GM21381 (cell line): ENCODE data around the gene RABL3.
"Not testable (repeated sequence)": the region's sequence is repeated elsewhere in the genome, so short reads cannot be mapped to it uniquely, and the experiment has no call there.

Experiments used
- ATAC-seq: cut with Tn5 transposase; IDR thresholded peaks from one replicate; pipeline ENCODE4 v1.9.1; 2021; ENCODE audit warnings: mild to moderate bottlenecking, moderate library complexity; ENCODE audit not compliant: unreplicated experiment

The RABL3 gene

GRCh38 chr3:120749843-120750242, 7.5 kb upstream of the RABL3 start:
- no peak for ATAC-seq

GRCh38 chr3:120745466-120745865, 3.1 kb upstream of the RABL3 start:
- no peak for ATAC-seq

GRCh38 chr3:120743556-120744195, 1.4 kb upstream of the RABL3 start:
- no peak for ATAC-seq

- peak; percentile 14 for ATAC-seq
Observed at GRCh38 chr3:120742849-120743365, 591 bp upstream of the RABL3 start.

- peak; percentile 9 for ATAC-seq
Observed at GRCh38 chr3:120741837-120742197, 499 bp downstream of the RABL3 start.

- no peak for ATAC-seq
Observed at GRCh38 chr3:120741320-120741719, 996 bp downstream of the RABL3 start.

- not testable (repeated sequence) for ATAC-seq
Observed at GRCh38 chr3:120738006-120738405, 4.3 kb downstream of the RABL3 start.

- ATAC-seq = no peak
Observed at GRCh38 chr3:120730576-120731542, 11.5 kb downstream of the RABL3 start.

- ATAC-seq = no peak
Observed at GRCh38 chr3:120726791-120727190, 15.5 kb downstream of the RABL3 start.

GRCh38 chr3:120719167-120719834, 23.0 kb downstream of the RABL3 start:
- ATAC-seq = not testable (repeated sequence)

- no peak for ATAC-seq
Observed at GRCh38 chr3:120713262-120713661, 29.1 kb downstream of the RABL3 start.

- no peak for ATAC-seq
Observed at GRCh38 chr3:120710369-120710768, 31.9 kb downstream of the RABL3 start.

GRCh38 chr3:120708408-120708807, 33.9 kb downstream of the RABL3 start:
- ATAC-seq = no peak

GRCh38 chr3:120706950-120707349, 35.4 kb downstream of the RABL3 start:
- no peak for ATAC-seq

- no peak for ATAC-seq
Observed at GRCh38 chr3:120705884-120706582, 36.3 kb downstream of the RABL3 start.

- ATAC-seq = no peak
Observed at GRCh38 chr3:120699333-120699732, 43.0 kb downstream of the RABL3 start.

GRCh38 chr3:120693439-120694171, 48.7 kb downstream of the RABL3 start:
- ATAC-seq = no peak

- ATAC-seq = no peak
Observed at GRCh38 chr3:120689395-120689794, 52.9 kb downstream of the RABL3 start.

- peak; percentile 99 for ATAC-seq
Observed at GRCh38 chr3:120688121-120688520, 54.2 kb downstream of the RABL3 start.

- no peak for ATAC-seq
Observed at GRCh38 chr3:120685411-120685810, 56.9 kb downstream of the RABL3 start.
